Colonic mucosa (tissue), 4 donors: ENCODE measurements around the gene ZRANB3. TPM values are rescaled to one million over a fixed set of nuclear protein-coding genes. Genes with fewer than 3 reads are reported as not detected.
"Not testable (repeated sequence)": the region's sequence is repeated elsewhere in the genome, so short reads cannot be mapped to it uniquely, and the experiment has no call there.

ENCODE experiments used
- DNase-seq: peaks from one replicate; pipeline ENCODE4 v3.0.0-alpha.2; 2020
- H3K27ac ChIP-seq: fragments of 200-600 bp; one replicate; pipeline ENCODE4 v1.8.0; 2021
- H3K27me3 ChIP-seq: fragments of 200-600 bp; one replicate; pipeline ENCODE4 v1.8.0; 2021
- H3K36me3 ChIP-seq: fragments of 200-600 bp; one replicate; pipeline ENCODE4 v1.8.0; 2021
- H3K4me1 ChIP-seq: fragments of 200-600 bp; one replicate; pipeline ENCODE4 v1.8.0; 2021; ENCODE audit warnings: mild to moderate bottlenecking
- H3K4me3 ChIP-seq: fragments of 200-600 bp; one replicate; pipeline ENCODE4 v1.8.0; 2021
- H3K9ac ChIP-seq, 2 donors: one replicate each; pipeline ENCODE4 v1.7.0; 2013; ENCODE audit warnings: control low read depth in 2 of 2, low read depth in 2 of 2, low read length in 2 of 2
- H3K9me3 ChIP-seq: fragments of 200-600 bp; one replicate; pipeline ENCODE4 v1.8.0; 2021
- intact Hi-C: fragments of 100-400 bp; cut with DNase I; formaldehyde crosslinking; loops from one replicate; pipeline ENCODE4 v1.14.1; 2022
- total RNA-seq, 2 donors: library from RNA; stranded (reverse); fragmentation: NEBNext Ultra II Directional in 1 of 2; extraction: Animal tissue kit (Norgen Biotek cat#: 25700) in 1 of 2; gene quantifications; one replicate each; pipeline ENCODE4 v1.2.1, GENCODE V29; 2021
- TF ChIP-seq, protein P1 (sequence below): fragments of 200-600 bp; IDR thresholded peaks from one replicate; pipeline ENCODE4 v1.8.0; 2022; ENCODE audit warnings: antibody characterized with exemption, mild to moderate bottlenecking
- donor health status: healthy.
- donor health status: DM: no; HTN: no; CAD: no.
- donor health status: DM: no; HTN: no; CAD: no.

Gene ZRANB3
- total RNA-seq, 2 donors from 2014 or later = 2.5 to 7.8 TPM

DNA sequence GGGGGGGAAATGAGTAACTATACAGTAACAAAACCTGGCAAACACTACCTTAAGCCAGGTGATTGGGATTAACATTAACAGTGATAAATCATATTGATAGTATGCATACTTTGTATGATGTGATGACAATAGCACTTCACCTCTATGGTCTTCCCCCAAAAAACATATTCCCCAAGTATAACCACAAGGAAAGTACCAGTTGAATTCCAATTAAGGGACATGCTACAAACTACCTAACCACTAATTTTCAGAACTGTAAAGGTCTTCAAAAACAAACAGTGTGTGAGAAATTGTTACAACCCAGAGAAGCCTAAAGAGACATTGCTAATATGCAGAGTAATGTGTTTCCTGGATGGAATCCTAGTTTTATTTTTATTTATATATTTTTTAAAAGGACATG, 152.4 kb downstream of the ZRANB3 start:
- DNase-seq = no peak
- H3K4me3 ChIP-seq = no peak overlapping the region
- no peak overlapping the region for H3K27ac ChIP-seq
- H3K9me3 ChIP-seq = no peaks in the 10 kb centered on the region
- no peaks in the 10 kb centered on the region for H3K27me3 ChIP-seq
- H3K9ac ChIP-seq = no peak overlapping the region
- intact Hi-C loops = no loop called here
- H3K4me1 ChIP-seq = no peaks in the 10 kb centered on the region
- TF ChIP-seq, protein P1, sequence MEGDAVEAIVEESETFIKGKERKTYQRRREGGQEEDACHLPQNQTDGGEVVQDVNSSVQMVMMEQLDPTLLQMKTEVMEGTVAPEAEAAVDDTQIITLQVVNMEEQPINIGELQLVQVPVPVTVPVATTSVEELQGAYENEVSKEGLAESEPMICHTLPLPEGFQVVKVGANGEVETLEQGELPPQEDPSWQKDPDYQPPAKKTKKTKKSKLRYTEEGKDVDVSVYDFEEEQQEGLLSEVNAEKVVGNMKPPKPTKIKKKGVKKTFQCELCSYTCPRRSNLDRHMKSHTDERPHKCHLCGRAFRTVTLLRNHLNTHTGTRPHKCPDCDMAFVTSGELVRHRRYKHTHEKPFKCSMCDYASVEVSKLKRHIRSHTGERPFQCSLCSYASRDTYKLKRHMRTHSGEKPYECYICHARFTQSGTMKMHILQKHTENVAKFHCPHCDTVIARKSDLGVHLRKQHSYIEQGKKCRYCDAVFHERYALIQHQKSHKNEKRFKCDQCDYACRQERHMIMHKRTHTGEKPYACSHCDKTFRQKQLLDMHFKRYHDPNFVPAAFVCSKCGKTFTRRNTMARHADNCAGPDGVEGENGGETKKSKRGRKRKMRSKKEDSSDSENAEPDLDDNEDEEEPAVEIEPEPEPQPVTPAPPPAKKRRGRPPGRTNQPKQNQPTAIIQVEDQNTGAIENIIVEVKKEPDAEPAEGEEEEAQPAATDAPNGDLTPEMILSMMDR = no peak
- no peaks in the 10 kb centered on the region for H3K36me3 ChIP-seq

DNA sequence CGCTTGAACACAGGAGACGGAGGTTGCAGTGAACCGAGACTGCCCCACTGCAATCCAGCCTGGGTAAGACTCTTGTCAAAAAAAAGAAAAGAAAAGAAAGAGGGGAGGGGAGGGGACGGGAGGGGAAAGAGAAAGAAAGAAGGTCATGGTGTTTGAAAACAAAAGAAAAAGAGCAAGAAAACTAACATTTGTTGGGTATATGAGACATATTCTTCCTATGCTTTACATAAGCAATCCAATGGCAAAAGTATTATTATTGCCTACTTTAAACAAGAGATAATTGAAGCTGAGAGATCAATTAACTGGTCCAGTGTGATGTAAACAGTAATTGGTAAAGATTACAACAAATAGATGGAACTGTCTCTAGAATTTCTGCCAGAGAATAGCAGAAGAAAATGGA, 157.3 kb downstream of the ZRANB3 start:
- H3K9me3 ChIP-seq = no peaks in the 10 kb centered on the region
- no peaks in the 10 kb centered on the region for H3K27me3 ChIP-seq
- no peak overlapping the region for H3K27ac ChIP-seq
- H3K4me1 ChIP-seq = no peaks in the 10 kb centered on the region
- H3K36me3 ChIP-seq = no peaks in the 10 kb centered on the region
- no peak overlapping the region for H3K9ac ChIP-seq
- TF ChIP-seq, protein P1 = no peak
- intact Hi-C loops = no loop called here
- H3K4me3 ChIP-seq = no peak overlapping the region
- DNase-seq = no peak

DNA sequence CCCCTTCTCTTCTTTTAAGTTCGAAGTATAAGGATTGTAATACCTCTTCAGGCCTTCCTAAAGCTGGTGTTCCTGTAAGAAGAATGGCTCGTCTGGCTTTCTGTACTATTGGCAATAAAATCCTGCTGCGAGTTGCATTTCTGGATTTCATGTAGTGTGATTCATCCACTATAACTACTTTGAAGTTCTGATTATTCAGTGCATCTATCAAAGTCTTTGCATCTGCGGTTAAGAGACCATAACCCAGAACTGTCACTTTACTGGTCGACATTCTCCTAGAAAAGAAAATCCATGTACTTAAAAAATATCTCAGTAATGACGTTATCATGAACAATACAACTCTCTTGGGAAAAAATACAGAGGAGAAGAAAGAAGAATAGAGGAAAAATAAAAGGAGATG, 181.1 kb downstream of the ZRANB3 start:
- Histone ChIP-seq H3K9me3 (no peaks in the 10 kb centered on the region), H3K4me3 (no peak overlapping the region), H3K27me3 (no peaks in the 10 kb centered on the region), H3K36me3 (no peaks in the 10 kb centered on the region), H3K27ac (no peak overlapping the region), H3K4me1 (no peaks in the 10 kb centered on the region), H3K9ac (no peak overlapping the region)
- TF ChIP-seq, protein P1 = no peak
- intact Hi-C loops = no loop called here
- no peak for DNase-seq

DNA sequence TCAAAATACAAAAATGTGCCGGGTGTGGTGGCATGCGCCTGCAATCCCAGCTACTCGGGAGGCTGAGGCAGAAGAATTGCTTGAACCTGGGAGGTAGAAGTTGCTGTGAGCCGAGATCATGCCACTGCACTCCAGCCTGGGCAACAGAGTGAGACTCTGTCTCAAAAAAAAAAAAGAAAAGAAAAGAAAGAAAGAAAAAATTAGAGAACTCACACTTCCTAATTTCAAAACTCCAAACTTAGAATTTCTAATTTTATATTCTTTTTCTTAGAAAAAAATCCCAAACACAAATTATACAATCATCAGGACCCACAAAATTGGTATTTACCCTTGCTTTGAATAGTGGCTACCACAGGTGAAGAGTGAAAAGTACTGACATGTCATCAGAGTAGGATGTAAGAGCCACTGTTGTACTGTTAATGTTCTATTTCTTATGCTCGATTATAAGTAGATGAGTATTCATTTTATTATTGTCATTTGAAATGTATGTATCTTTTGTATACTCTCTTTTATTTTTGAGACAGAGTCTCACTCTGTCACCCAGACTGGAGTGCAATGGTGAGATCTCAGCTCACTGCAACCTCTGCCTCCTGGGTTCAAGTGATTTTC, 182.8 kb downstream of the ZRANB3 start:
- H3K4me3 ChIP-seq, H3K4me1 ChIP-seq, H3K9me3 ChIP-seq, H3K36me3 ChIP-seq, intact Hi-C loops, H3K9ac ChIP-seq, H3K27ac ChIP-seq, H3K27me3 ChIP-seq, DNase-seq: not testable (repeated sequence)

DNA sequence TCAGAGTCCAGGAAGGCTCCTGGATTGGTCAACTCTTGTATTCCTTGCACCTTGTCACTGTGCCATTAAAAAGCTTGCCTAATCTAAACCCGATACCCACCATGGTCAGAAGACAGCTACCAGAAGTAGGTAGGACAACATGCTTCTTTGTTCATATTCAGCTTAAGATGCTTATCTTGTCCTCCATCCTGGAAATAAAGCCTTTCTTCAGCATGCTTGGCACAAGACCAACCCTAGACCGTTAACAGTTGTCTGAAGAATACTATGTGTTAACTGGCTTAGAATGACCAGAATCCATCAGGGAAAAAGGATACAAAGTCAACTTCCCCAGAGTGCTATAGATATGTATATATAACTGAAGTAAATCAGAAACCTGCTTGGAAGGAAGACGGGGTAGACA, 193.9 kb downstream of the ZRANB3 start:
- Histone ChIP-seq H3K9me3 (no peaks in the 10 kb centered on the region), H3K27me3 (no peaks in the 10 kb centered on the region), H3K36me3 (no peaks in the 10 kb centered on the region), H3K9ac (no peak overlapping the region), H3K4me3 (no peak overlapping the region), H3K4me1 (no peaks in the 10 kb centered on the region), H3K27ac (no peak overlapping the region)
- TF ChIP-seq, protein P1 = no peak
- DNase-seq = no peak
- intact Hi-C loops = no loop called here

DNA sequence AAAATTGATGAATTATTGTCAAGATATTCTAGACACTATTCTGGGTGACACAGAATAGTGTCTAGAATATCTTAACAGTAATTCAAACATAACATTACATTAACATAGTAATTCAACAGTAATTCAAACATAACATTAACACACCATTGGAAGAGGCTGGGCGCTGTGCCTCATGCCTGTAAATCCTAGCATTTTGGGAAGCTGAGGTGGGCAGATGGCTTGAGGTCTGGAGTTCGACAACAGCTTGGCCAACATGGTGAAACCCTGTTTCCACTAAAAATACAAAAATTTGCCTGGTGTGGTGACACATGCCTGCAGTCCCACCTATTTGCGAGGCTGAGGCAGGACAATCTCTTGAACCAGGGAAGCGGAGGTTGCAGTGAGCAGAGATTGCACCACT, 195.8 kb downstream of the ZRANB3 start:
- TF ChIP-seq, protein P1 = no peak

More for the DNA sequence above, 195.8 kb downstream of the ZRANB3 start:
- Histone ChIP-seq H3K9me3 (no peaks in the 10 kb centered on the region), H3K36me3 (no peaks in the 10 kb centered on the region), H3K27me3 (no peaks in the 10 kb centered on the region), H3K27ac (no peak overlapping the region), H3K4me3 (no peak overlapping the region), H3K9ac (no peak overlapping the region), H3K4me1 (no peaks in the 10 kb centered on the region)
- DNase-seq = no peak
- intact Hi-C loops = no loop called here
